Calu3 (cell line): ENCODE data around the gene RMRP. TPM values are rescaled to one million over a fixed set of nuclear protein-coding genes. Genes with fewer than 3 reads are reported as not detected.

Source experiments
- BruUV-seq: library from RNA; stranded (reverse); fragments of 400-500 nt; replicated peaks from 2 replicates; lab custom pipeline; 2021; lab: Mats Ljungman, UMichigan
- CTCF ChIA-PET: fragments of 300-600 bp; sonication (Branson Sonifier 250); formaldehyde crosslinking; loops from one replicate; lab custom pipeline; 2022; ENCODE audit warnings: antibody characterized with exemption; lab: Charles Lee
- DNase-seq: peaks from one replicate; pipeline ENCODE4 v3.0.0; 2022
- H3K27ac Mint-ChIP-seq: one replicate; pipeline ENCODE4 v1.8.0; 2022; ENCODE audit warnings: mixed read lengths; ENCODE audit not compliant: unreplicated experiment
- H3K27me3 Mint-ChIP-seq: one replicate; pipeline ENCODE4 v1.8.0; 2022; ENCODE audit warnings: mixed read lengths; ENCODE audit not compliant: unreplicated experiment
- H3K36me3 Mint-ChIP-seq: one replicate; pipeline ENCODE4 v1.8.0; 2022; ENCODE audit warnings: mild to moderate bottlenecking, moderate library complexity, mixed read lengths; ENCODE audit not compliant: insufficient read depth, unreplicated experiment
- H3K4me1 Mint-ChIP-seq: one replicate; pipeline ENCODE4 v1.8.0; 2022; ENCODE audit warnings: mild to moderate bottlenecking, low read depth, mixed read lengths; ENCODE audit not compliant: unreplicated experiment
- H3K4me3 Mint-ChIP-seq: one replicate; pipeline ENCODE4 v1.8.0; 2022; ENCODE audit warnings: mild to moderate bottlenecking, low read depth, moderate library complexity, mixed read lengths; ENCODE audit not compliant: unreplicated experiment
- H3K9me3 Mint-ChIP-seq: one replicate; pipeline ENCODE4 v1.8.0; 2022; ENCODE audit warnings: low read depth, mixed read lengths; ENCODE audit not compliant: unreplicated experiment
- CTCF ChIP-seq: fragments of 200-600 bp; IDR thresholded peaks from one replicate; pipeline ENCODE4 v1.8.0; 2022; ENCODE audit warnings: antibody characterized with exemption; ENCODE audit not compliant: unreplicated experiment
- intact Hi-C: fragments of 100-400 bp; cut with micrococcal nuclease; formaldehyde crosslinking; loops from one replicate; pipeline ENCODE4 v1.10.0; 2022; ENCODE audit not compliant: unreplicated experiment
- total RNA-seq: library from RNA; stranded (reverse); gene quantifications from 2 replicates; pipeline ENCODE4 v1.2.3, GENCODE V29; 2022

RMRP gene
- total RNA-seq, 1 experiment from 2014 or later, result 8,471 TPM

GRCh38 chr9:35698231-35698630, 40.4 kb upstream of the RMRP start:
- Mint-ChIP-seq H3K27ac (no peak overlapping the region), H3K9me3 (no peaks in the 10 kb centered on the region), H3K4me1 (no peaks in the 10 kb centered on the region), H3K27me3 (no peaks in the 10 kb centered on the region), H3K36me3 (peaks cover 11% of the 10 kb centered on the region), H3K4me3 (no peak overlapping the region)
- no TSS peak for BruUV-seq
- intact Hi-C loops, result loop anchor here (5.0 kb wide), 1 partner anchor 36 kb away; no protein-coding TSS in a partner anchor
- no peak for TF ChIP-seq CTCF
- CTCF ChIA-PET, result no interaction called here
- DNase-seq, result no peak

- no peak for DNase-seq
- CTCF ChIA-PET, result interaction anchor here (1.0 kb wide), 1 partner anchor 28 kb away, joined by 5 read pairs; no protein-coding TSS in a partner anchor
- Mint-ChIP-seq H3K4me1 (no peaks in the 10 kb centered on the region), H3K4me3 (no peak overlapping the region), H3K27me3 (no peaks in the 10 kb centered on the region), H3K27ac (no peak overlapping the region), H3K9me3 (no peaks in the 10 kb centered on the region), H3K36me3 (peaks cover 6% of the 10 kb centered on the region)
- no peak for TF ChIP-seq CTCF
- intact Hi-C loops, result loop anchor here (5.0 kb wide), 1 partner anchor 35 kb away; no protein-coding TSS in a partner anchor
- TSS peak; percentile 85 for BruUV-seq
Observed at GRCh38 chr9:35697486-35697885, 39.7 kb upstream of the RMRP start.

GRCh38 chr9:35696520-35697215, 38.8 kb upstream of the RMRP start:
- no TSS peak for BruUV-seq
- peak; percentile 75 for TF ChIP-seq CTCF
- Mint-ChIP-seq H3K27ac (no peak overlapping the region), H3K27me3 (no peaks in the 10 kb centered on the region), H3K9me3 (no peaks in the 10 kb centered on the region), H3K4me1 (no peaks in the 10 kb centered on the region), H3K4me3 (no peak overlapping the region), H3K36me3 (peaks cover 6% of the 10 kb centered on the region)
- intact Hi-C loops, result loop anchor here (5.0 kb wide), 1 partner anchor 34 kb away; no protein-coding TSS in a partner anchor
- peak; percentile 65 for DNase-seq
- CTCF ChIA-PET, result interaction anchor here (0.6 to 1.6 kb wide), 14 partner anchors 11 to 118 kb away, joined by 3 to 12 read pairs (median 4); partner anchors contain the start of genes ARHGEF39, CA9, CCDC107 and RMRP

DNA sequence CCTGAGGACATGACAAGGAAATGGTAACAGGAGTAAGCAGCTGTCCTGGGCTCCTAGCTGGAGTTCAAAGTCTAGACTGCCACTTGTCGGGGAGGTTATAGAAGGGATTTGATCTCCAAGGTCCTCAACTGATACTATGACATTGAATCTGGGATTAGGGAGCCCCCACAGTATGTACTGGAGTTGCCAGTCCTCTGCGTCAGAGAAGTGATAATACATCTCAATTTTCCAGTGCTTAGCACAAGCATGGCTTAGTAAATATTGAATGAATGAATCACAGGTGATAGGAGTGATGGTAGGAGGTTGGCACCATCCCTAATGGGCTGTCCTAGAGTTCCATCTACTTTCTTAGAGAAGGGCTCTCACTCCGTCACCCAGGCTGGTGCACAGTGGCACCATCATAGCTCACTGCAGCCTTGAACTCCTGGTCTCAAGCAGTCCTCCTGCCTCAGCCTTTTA, 38.2 kb upstream of the RMRP start:
- no peaks in the 10 kb centered on the region for H3K4me1 Mint-ChIP-seq
- DNase-seq, result no peak
- intact Hi-C loops, result loop anchor here (5.0 kb wide), 1 partner anchor 34 kb away; no protein-coding TSS in a partner anchor
- no peak for TF ChIP-seq CTCF
- H3K27ac Mint-ChIP-seq, result no peak overlapping the region
- no peaks in the 10 kb centered on the region for H3K27me3 Mint-ChIP-seq
- CTCF ChIA-PET, result interaction anchor here (0.6 to 1.6 kb wide), 10 partner anchors 10 to 117 kb away, joined by 3 to 12 read pairs (median 5); partner anchors contain the start of genes ARHGEF39, CCDC107 and RMRP
- H3K36me3 Mint-ChIP-seq, result peaks cover 12% of the 10 kb centered on the region
- H3K9me3 Mint-ChIP-seq, result no peaks in the 10 kb centered on the region
- no TSS peak for BruUV-seq
- no peak overlapping the region for H3K4me3 Mint-ChIP-seq
